Sigmoid colon (tissue), 4 donors: ENCODE data around the gene TEN1.

ENCODE experiments used
- CTCF ChIP-seq, 4 experiments: fragments of 450-650 bp in 3 of 4; fragments of 200-600 bp in 1 of 4; IDR thresholded peaks; one replicate each; pipeline ENCODE4 v1.5.1; 2016 to 2019; ENCODE audit warnings: antibody characterized with exemption in 4 of 4, mild to moderate bottlenecking in 3 of 4, moderate library complexity in 2 of 4
- EP300 ChIP-seq, 4 donors: sonication (generic); formaldehyde crosslinking; IDR thresholded peaks; one replicate each; pipeline ENCODE4 v1.6.1; 2017; ENCODE audit warnings: antibody characterized with exemption in 4 of 4
- POLR2A ChIP-seq, 2 donors: fragments of 450-650 bp; IDR thresholded peaks; one replicate each; pipeline ENCODE4 v1.6.1; 2016; ENCODE audit warnings: antibody characterized with exemption in 2 of 2, mild to moderate bottlenecking in 2 of 2, moderate library complexity in 2 of 2

GRCh38 chr17:75965468-75965867 lies 13.6 kb upstream of the TEN1 start:
- TF ChIP-seq POLR2A (IDR thresholded peaks at IDR 0.05) (no peak), CTCF (IDR thresholded peaks at IDR 0.05) (no peak), EP300 (IDR thresholded peaks at IDR 0.05) (no peak)
